AG04449 (cell line): ENCODE measurements around the gene LOXL1.

ENCODE experiments used
- CTCF ChIA-PET: fragments of 350-600 bp; formaldehyde crosslinking; extraction: SDS; loops from one replicate; lab custom pipeline; 2021; ENCODE audit warnings: antibody characterized with exemption; lab: Yijun Ruan, JAX
- POLR2A ChIA-PET: fragments of 400-600, 350-600 bp; formaldehyde crosslinking; extraction: SDS; loops from one replicate; lab custom pipeline; 2020; ENCODE audit warnings: antibody characterized with exemption, inconsistent platforms; lab: Yijun Ruan, JAX
- DNase-seq: peaks from one replicate; pipeline ENCODE4 v3.0.0-alpha.2; 2010; ENCODE audit warnings: low read depth, low spot score
- H3K4me3 ChIP-seq: 2 replicates; pipeline ENCODE4 v1.5.1; 2011; ENCODE audit warnings: low read depth, mild to moderate bottlenecking, control low read depth, low read length
- CTCF ChIP-seq: IDR thresholded peaks from one replicate; pipeline ENCODE4 v1.5.1; 2011; ENCODE audit warnings: mild to moderate bottlenecking, moderate library complexity, low read length, control low read depth, inconsistent platforms; ENCODE audit not compliant: insufficient read depth; ENCODE audit errors: missing control alignments

Gene LOXL1

GRCh38 chr15:73928971-73929627 lies 2.8 kb downstream of the LOXL1 start:
- CTCF ChIA-PET: interaction anchor here (0.7 to 27.3 kb wide), 9 partner anchors 8 to 56 kb away, joined by 3 to 533 read pairs (median 7); partner anchors contain the start of gene TBC1D21
- TF ChIP-seq CTCF: no peak
- POLR2A ChIA-PET: interaction anchor here (1.0 to 5.0 kb wide), 2 partner anchors 11 to 22 kb away, joined by 4 to 39 read pairs; no protein-coding TSS in a partner anchor
- DNase-seq: no peak
- peak overlapping the region; percentile 80 for H3K4me3 ChIP-seq

DNA sequence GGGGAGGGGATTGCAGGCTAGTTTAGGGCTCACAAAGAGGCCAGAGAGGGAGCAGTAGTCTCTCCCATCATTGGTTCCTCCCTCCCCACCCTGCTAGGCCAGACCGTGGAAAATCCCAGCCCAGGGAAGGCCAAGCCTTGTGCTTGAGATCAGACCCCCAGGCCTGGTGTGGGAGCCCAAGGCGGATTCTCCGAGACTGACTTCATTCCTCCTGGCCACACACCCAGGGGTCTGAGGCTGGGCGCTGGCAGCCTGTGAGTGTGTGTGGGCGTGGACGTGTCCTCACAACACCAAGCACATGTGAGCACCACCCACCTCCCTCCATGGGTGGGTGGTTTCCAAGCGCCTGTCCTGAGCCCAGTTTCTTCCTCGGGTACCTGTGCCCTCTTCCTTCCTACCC lies 4.1 kb downstream of the LOXL1 start:
- DNase-seq: peak; percentile 75
- no peak for TF ChIP-seq CTCF
- POLR2A ChIA-PET: interaction anchor here (0.7 to 1.2 kb wide), 4 partner anchors 8 to 16 kb away, joined by 3 to 7 read pairs (median 3); no protein-coding TSS in a partner anchor
- peak overlapping the region; percentile 80 for H3K4me3 ChIP-seq
- CTCF ChIA-PET: interaction anchor here (0.9 to 27.3 kb wide), 4 partner anchors 10 to 56 kb away, joined by 3 to 533 read pairs (median 22); no protein-coding TSS in a partner anchor

- POLR2A ChIA-PET: interaction anchor here (0.7 to 1.2 kb wide), 4 partner anchors 9 to 15 kb away, joined by 3 to 7 read pairs (median 3); no protein-coding TSS in a partner anchor
- DNase-seq: no peak
- TF ChIP-seq CTCF: no peak
- H3K4me3 ChIP-seq: peak overlapping the region; percentile 80
- CTCF ChIA-PET: interaction anchor here (0.9 to 3.6 kb wide), 5 partner anchors 8 to 57 kb away, joined by 3 to 23 read pairs (median 3); no protein-coding TSS in a partner anchor
These were observed 4.6 kb downstream of the LOXL1 start for GRCh38 chr15:73930790-73931281.

DNA sequence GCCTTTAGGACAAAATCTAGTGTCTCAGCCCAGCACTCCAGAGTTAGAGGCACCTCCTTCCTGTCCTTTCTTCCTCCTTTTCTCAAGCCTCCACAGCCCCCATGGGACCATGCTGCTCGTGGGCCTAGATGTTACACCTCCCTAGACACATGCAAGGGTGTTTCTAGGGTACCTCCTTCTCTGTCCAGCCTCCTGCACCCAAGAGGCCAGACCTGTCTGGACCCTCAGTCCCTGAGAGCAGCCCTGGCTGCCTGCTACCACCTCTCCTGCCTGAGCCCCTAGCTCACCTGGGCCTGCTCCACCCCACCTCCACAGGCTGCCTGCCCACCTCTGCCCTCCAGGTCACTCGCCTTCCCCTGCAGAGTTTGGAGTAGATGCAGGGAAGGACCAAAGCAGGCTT lies 5.2 kb downstream of the LOXL1 start:
- H3K4me3 ChIP-seq: no peak overlapping the region
- POLR2A ChIA-PET: interaction anchor here (0.9 to 1.8 kb wide), 4 partner anchors 9 to 20 kb away, joined by 3 to 7 read pairs (median 4); no protein-coding TSS in a partner anchor
- CTCF ChIA-PET: interaction anchor here (0.9 to 3.6 kb wide), 5 partner anchors 9 to 57 kb away, joined by 3 to 23 read pairs (median 3); no protein-coding TSS in a partner anchor
- no peak for TF ChIP-seq CTCF
- DNase-seq: no peak

GRCh38 chr15:73932381-73933191 lies 6.3 kb downstream of the LOXL1 start:
- TF ChIP-seq CTCF: no peak
- CTCF ChIA-PET: interaction anchor here (1.1 to 3.6 kb wide), 6 partner anchors 10 to 32 kb away, joined by 3 to 23 read pairs (median 4); no protein-coding TSS in a partner anchor
- DNase-seq: no peak
- H3K4me3 ChIP-seq: no peak overlapping the region
- POLR2A ChIA-PET: interaction anchor here (0.5 to 1.8 kb wide), 2 partner anchors 19 to 224 kb away, joined by 3 to 5 read pairs; no protein-coding TSS in a partner anchor
